Stimulated activated CD4-positive, alpha-beta T cell treated with anti-CD3 and anti-CD28 coated beads, Interleukin-4, amount 100 ng/mL, for 4 hours (primary cell): ENCODE measurements around the gene GNG12.
A peak's percentile ranks its signal among the peaks of the same experiment; 100 is the strongest.

Experiments
- DNase-seq, 2 experiments: peaks; one replicate each; pipeline ENCODE4 v3.0.0-alpha.2; 2020

The GNG12 gene

DNA sequence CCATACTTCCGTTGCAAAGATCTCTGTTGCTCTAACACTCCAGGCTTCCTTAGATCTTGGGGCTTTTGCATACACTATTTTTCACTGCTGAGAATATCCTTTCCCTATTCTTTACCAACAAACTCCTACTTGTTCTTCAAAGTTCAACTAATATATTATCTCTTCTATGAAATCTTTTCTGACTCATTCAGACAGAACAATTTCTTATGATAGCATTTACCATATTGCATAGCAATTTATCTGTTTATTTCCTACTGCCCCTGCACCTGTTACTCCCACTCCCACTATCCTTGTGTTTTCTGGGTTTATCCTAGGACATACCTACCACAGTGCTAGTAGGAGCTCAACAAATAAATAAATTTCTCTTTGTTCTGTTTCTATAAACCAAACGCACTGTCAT lies 137.3 kb downstream of the GNG12 start:
- DNase-seq = no peak

DNA sequence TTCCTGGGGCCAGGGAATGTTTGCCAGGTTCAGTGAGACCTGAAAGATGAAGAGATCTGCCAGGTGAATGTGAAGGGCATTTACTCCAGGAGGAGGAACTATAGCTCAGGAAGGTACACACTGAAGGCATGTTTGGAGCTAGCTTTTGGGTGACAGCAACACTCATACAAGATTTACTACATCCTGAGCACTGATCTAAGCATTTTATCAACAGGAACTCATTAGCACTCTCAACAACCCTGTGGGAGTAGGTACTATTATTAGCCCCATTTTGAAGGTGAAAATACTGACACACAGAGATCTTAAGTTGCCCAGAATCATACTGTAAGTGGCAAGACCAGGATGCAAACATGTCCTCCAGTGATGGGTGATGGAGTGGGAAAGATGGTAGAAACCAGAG lies 141.6 kb downstream of the GNG12 start:
- DNase-seq = no peak

DNA sequence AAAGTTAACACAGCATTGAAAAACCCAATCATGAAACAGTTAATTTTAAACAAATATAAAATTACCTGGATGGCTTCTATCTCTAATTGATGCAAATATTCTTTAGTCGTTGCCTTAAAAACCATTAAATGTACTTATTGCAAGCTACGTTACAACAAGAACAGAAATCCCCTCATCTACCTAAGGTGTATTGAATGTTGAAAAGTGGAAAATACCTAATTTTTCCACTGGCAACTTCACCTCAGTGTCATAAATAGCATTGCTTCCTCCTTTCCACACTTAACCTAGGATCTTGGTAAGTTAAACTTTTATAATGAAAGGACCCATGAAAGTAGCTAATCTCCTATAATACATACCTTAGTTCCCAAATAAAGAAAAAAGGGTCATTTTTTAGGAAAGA lies 142.9 kb downstream of the GNG12 start:
- no peak for DNase-seq

DNA sequence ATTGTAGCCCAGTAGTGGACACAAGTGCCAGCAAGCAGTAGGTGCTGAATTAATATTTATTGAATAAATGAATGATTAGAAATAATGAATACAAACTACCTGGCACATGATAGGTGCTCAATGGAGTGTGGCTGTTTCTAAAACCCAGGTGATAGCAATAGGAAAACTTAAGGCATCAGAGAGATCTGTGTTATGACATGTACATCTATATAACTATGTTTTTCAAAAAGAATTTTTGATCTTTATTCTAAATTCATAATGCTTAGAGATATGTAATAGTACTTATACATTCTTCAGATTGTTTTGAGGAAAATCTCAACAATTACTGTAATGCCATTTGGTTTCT lies 143.3 kb downstream of the GNG12 start:
- DNase-seq = no peak

DNA sequence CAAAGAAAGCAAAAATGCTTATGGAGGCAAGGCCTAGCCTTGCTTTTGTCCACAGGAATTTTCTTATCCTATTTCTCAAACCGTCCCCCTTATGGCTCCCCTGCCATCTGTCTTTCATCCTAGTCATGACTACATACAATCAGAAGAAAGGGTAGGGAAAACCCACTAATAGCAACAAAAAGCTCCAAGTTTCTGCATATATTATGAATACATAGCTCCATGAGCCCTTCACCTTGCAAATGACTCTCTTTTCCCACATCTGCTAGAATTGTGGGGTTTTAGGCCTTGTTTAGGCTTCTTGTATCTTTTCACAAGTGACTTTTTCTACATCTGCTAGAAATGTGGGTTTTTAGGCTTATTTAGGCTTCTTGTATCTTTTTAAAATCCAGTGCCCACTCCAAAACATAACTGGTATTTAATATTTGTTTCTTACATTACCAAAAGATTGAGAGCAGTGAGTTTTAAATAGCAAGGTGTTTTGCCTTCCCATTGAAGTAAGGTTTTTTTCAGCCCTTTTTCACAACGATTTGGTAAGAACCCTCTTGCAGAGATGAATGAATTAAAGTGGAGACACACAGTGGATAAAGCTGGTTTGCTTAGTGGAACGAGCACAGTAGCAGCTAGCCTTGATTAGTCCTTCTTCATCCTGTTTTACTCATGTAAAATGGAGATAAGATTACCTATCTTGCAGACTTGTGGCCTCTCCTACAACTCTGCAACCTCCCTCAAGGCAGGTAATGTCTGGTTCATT lies 143.8 kb downstream of the GNG12 start:
- DNase-seq = no peak

DNA sequence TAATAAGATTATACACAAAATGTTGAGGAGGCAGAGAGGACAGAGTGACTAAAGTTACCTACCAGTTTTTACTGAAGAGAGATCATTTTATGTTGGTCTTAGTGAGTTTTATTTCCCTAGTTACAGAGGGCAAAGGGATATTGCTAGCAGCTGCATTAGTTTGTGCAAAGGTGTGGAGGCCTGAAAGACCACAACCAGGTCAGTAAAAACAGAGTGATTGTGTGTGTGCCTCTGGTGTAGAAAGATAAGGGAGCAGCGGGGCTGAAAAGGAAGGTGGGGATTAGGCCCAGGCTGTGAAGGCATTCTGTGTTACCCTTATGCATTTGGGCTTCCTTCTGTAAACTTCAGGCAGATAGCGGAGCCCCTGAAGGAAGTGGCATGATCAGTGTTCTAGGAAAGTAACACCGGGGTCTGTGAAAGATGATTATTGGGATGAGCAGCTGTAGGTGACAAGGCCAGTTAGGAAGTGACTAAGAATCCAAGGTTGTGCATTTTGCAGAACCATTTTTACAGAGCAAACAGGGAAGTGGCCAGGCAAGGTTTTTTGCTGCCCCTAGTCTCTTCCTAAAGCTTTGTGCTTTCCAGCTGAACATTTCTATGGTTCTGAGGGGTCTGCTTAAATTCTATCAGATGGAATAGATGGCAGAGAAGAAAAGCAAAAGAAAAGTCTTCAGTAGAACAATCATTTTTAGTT lies 144.6 kb downstream of the GNG12 start:
- DNase-seq = no peak

DNA sequence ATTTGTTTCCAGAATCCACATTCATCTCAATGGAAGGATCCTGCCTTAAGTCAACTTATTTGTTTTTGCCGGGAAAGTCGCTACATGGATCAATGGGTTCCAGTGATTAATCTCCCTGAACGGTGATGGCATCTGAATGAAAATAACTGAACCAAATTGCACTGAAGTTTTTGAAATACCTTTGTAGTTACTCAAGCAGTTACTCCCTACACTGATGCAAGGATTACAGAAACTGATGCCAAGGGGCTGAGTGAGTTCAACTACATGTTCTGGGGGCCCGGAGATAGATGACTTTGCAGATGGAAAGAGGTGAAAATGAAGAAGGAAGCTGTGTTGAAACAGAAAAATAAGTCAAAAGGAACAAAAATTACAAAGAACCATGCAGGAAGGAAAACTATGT lies 145.6 kb downstream of the GNG12 start:
- DNase-seq = no peak

DNA sequence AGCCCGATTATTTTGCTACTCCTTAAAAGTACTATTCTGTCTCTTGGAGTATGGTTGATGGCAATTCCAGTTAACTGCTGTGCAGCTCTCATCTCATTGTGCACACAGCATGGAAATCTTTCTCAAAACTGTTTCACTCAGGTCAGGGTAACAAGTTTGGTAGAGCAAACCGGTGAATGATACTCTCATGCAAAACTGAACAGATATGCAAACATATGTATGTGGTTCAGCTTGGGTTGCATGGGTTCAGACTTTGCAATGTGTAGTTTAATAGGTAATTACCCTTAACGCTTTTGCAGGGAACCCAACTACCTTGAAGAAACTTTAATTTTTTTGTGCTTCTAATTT lies 146.1 kb downstream of the GNG12 start:
- no peak for DNase-seq

DNA sequence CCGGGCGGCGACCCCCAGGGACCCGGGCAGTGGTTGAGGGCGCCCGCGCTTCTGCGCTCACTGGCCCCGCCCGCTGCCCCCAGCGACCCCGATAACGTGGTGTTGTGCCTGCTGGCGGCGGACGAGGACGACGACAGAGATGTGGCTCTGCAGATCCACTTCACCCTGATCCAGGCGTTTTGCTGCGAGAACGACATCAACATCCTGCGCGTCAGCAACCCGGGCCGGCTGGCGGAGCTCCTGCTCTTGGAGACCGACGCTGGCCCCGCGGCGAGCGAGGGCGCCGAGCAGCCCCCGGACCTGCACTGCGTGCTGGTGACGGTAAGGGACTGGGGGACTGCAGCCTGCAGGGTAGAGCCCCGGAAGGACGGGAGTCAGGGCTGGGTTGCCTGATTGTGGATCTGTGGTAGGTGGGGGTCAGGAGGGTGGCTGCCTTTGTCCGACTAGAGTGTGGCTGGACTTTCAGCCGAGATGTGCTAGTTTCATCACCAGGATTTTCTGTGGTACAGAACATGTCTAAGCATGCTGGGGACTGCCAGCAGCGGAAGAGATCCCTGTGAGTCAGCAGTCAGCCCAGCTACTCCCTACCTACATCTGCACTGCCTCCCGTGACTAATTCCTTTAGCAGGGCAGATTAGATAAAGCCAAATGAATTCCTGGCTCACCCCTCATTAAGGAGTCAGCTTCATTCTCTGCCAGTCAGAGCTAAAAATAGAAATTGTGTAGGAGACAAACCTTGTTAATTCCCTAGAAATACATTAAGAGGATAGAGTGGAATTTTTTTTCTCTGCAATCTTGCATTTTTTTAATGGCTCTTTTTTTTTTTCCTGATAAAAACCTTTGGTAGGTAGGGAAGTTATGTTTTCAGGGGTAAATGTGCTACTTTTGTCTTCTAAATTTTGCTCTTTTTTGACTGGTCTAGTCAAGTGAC lies 146.7 kb downstream of the GNG12 start:
- peak; percentile 39 to 61 for DNase-seq

DNA sequence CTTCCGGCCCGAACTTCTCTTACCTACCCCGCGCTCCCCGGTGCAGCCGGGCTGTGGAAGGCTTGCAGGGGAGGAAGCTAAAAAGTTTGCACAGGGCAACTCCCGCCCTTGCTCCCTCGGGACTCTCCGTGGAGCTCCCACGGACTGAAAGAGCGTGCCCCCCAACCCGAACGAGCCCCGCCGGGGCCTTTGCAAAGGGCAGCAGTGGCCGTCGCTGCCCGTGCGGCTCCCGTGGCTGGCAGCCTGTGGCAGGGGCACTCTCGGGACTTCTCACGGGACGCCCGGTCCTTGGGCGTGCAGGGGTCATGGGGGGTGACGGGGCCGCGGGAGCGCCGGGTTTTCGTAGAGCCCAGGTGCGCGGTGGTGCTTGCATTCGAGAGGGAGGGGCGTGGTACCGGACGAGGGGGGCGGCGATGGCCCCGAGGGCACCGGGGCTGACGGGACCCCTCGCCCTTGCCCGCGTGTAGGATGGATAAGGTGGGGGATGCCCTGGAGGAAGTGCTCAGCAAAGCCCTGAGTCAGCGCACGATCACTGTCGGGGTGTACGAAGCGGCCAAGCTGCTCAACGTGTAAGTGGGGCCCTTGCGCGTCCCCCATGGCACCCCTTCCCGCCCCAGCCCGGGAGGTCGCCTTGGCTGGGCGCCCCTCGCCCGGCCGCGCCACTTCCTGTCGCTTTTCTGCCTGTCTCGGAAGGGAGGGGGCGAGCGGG lies 147.6 kb downstream of the GNG12 start:
- DNase-seq = peak; percentile 56 to 74

DNA sequence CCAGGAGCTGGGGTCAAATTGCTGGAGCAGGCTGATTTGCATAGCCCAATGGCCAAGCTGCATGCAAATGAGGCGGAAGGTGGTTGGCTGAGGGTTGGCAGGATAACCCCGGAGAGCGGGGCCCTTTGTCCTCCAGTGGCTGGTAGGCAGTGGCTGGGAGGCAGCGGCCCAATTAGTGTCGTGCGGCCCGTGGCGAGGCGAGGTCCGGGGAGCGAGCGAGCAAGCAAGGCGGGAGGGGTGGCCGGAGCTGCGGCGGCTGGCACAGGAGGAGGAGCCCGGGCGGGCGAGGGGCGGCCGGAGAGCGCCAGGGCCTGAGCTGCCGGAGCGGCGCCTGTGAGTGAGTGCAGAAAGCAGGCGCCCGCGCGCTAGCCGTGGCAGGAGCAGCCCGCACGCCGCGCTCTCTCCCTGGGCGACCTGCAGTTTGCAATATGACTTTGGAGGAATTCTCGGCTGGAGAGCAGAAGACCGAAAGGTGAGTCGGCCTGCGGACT lies 148.2 kb downstream of the GNG12 start, which contains the start of gene GADD45A:
Gene GADD45A, plus strand, starts transcription at position 135 of the 491 bp plus-strand sequence. Its CDS starts 294 bp downstream, at position 429.
- peak; percentile 82 to 94 for DNase-seq

DNA sequence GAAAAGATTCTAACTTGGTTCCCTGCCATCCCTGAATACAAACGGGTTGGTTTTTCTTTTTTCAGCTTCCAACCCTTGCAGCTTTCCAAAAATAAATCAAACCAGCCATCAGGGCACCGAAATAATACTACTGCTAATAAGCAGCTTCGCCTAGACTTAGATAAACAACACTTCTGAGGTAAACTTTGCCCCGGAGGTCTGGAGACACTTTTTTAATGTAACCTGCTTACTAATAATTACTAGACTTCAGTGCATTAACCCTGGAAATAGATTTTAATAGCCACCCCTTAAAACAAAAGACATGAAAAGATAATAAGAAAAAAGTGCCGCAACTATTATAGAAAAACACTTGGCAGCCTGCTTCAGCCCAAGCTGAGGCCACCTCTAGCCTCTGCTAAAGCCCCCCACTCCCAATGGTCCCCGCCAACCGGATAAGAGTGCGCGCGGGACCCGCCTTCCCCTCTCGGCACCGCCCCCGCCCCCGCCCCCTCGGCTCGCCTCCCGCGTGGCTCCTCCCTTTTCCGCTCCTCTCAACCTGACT lies 148.7 kb downstream of the GNG12 start:
- no peak for DNase-seq

DNA sequence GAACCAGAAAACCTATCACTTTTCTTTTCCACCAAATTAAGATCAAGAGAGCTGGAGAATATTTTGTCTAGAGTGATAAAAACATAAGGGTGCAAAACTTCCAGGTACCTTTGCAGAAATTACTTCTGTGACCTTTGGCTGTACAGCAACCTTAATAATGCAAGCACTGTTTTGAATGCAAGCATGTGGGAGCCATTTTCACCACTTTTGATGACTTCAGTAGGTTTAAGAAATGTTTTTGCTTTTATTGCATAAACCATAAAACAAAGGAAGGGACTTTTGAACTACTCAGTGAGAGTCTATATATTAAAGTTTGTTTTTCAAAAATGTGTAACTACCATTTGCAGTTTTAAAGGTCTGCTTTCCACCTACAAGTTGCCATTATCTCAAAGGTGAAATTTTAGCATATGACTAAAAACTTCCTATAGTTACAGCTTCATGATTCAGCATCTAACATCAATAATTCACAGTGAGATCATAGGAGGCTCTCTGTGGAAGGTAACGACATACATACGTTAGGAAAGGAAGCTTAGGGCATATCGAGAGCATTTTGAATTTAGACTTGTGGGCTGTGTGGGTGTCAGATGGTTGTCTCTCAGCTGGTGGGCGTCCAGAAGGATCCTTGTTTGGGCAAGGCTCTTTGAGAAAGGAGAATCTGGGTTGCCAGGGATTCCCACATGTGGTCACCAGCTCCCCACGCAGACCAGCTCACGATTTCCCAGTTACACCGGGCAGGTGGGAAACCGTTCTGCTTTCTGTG lies 149.3 kb downstream of the GNG12 start:
- DNase-seq = peak; percentile 39 to 74

DNA sequence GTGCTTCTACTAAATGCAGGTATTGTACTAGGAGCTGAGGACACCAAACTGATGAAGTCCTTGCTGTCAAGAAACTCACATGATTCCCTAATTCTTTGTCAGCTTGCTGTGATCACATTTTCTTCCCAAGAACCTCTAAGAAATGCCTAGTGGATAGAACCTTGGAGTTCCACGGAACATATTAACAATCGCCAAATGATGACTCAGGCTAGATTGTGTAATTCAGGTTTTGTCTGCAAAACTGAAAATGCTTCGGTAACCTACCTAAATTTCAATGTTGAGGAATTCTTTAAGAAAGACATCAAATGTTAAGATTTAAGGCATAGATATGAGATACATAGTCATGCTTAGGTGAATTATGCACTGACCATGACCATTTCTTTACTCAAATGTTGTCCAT lies 150.0 kb downstream of the GNG12 start:
- DNase-seq = no peak

DNA sequence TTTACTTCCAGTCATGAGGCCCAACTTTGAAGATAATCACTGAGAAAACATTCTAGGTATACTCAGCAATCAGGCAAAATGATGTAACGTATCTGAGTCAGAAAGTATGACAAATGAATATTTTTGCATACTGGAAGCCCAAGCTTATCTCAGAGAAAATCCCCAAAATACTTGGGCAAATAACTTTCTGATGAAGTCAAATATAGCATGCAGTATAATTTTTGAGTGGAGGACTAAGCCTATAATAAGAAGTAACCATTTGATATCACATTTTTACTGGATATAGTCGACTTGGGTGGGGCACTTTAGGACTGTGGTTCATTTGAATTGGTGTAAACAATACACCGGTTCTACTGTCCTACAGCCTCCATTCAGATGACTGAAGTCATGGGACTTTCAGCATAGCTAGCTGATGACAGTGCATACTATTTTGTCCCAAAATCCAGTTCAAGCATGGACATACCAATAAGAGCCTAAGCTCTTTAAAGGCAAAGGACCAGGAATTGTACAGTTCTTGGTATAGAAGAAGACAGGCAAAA lies 150.5 kb downstream of the GNG12 start:
- DNase-seq = no peak

DNA sequence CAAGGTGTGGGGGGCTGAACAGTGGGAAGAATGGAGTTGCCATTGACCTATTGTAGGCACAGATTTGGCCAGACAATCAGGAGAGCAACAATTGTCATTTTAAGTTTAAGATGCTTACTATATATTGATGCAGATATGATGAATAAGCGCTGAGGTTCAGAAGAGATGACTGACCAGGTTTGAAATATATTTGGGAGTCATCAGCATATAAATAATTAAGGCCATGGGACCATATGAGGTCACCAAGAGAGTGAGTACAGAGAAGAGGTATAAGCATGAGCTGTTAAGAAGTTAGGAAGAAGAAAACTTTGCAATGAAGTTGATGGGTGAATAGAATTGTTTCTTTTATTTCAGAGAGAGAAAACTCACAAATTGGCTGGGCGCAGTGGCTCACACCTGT lies 152.8 kb downstream of the GNG12 start:
- no peak for DNase-seq

DNA sequence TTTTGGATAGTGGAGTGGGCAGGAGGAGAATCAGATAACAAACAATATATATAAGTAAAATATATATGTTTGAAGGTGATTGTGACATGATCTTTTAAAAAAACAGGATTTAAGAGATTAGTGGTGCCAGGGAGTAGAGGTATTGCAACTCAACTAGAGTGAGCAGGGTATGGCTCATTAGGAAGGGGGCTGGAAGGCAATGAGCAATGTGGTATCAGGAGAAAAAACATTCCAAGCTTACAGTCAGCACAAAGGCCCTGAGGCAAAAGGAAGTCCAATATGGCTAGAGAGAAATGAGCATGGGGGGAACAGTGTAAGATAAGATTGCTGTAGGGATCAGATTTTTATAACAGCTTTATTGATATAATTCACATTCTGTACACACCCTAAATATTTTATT lies 153.6 kb downstream of the GNG12 start:
- DNase-seq = no peak

DNA sequence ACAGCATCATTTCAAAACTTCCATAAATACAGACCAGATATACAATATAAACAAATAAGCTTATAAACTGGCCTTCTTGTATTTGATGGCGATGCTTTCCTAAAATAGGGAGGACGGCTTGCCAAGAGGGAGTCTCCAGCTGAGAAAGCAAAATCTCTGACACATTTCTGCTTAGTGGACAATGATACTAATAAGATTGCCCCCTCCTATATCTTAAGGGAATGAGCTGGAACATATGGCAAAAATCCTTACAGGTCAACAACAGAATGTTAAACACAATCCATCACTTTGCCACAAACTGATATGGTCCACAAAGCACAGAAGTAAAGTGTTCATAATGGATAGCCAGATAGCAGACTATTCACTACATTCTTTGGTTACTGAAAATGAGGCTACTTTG lies 155.3 kb downstream of the GNG12 start:
- no peak for DNase-seq

DNA sequence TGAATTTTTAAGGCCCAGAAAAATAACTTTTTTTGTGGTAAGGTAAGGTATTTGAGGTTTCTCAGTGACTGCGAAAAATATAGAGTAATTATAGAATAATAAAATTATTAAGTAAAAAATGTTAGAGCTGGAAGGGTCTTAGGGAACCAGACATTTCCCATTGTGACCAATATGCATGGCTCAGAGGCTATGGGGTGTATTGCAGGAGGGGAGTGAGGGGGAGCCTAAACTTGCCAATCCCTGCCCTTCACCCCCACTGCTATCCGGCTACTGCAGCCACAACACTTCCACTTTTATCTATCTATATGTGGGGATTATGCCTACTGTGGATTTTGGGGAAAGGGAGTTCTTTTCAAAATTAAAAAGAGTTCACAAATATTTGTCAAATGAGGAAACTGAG lies 155.9 kb downstream of the GNG12 start:
- DNase-seq = no peak

DNA sequence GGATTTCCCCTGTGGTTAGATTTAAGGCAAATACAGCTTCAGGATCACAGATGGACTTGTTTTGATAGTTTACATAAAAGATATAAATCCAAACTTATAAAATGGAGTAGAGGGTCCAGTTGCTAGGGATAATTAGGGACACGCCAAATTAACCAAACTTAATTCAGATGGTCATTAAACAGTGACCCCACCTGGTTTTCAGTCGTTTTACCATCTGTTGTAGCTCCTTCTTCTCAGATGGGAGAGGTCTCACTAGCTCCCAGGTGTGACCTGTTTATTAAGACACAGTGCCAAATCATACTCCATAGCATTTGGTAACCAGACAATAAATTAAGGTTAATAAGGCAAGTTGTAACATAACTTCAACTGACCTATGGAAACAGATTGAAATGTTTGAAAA lies 156.3 kb downstream of the GNG12 start:
- DNase-seq = no peak

DNA sequence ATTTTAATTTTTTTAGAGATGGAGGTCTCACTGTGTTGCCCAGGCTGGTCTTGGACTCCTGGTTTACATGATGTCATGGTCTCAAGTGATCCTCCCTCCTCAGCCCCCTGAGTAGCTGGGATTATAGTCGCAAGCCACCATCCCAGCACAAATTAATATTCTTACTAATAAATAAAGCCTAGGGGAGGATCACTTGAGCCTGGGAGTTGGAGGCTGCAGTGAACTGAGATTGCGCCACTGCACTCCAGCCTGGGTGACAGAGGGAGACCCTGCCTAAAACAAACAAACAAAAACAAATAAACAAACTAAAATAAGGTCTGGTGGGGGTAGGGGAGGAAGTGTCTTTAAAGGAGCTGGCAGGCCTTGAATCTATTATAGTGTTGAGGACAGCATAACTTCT lies 157.0 kb downstream of the GNG12 start:
- DNase-seq = no peak
